Fibroblast of mammary gland (primary cell): ENCODE measurements around the gene GALNS.

ENCODE experiments used
- DNase-seq: peaks from one replicate; pipeline ENCODE4 v3.0.0-alpha.2; 2010; ENCODE audit warnings: low read depth
- H3K4me3 ChIP-seq: 2 replicates; pipeline ENCODE4 v1.5.1; 2011; ENCODE audit warnings: low read depth, mild to moderate bottlenecking, low read length, moderate library complexity; ENCODE audit not compliant: control insufficient read depth
- CTCF ChIP-seq: conservative IDR thresholded peaks from 2 replicates; pipeline ENCODE4 v1.5.1; 2011; ENCODE audit warnings: low read depth, low read length, inconsistent platforms; ENCODE audit not compliant: control insufficient read depth, insufficient read depth

Gene GALNS

GRCh38 chr16:88856828-88857727 is at the start of gene GALNS, which contains the start of gene TRAPPC2L:
TSS of gene GALNS (minus strand) at chr16:88856947. CDS start at chr16:88856877, 70 bp downstream.
TSS of gene TRAPPC2L (plus strand) at chr16:88857127. CDS start at chr16:88857151, 24 bp downstream.
- H3K4me3 ChIP-seq: peak within 1 kb of the TSS; percentile 97
- peak; percentile 91 for DNase-seq
- no peak for TF ChIP-seq CTCF

GRCh38 chr16:88906020-88906419 is 49.3 kb upstream of the GALNS start:
- no peak for TF ChIP-seq CTCF
- no peak overlapping the region for H3K4me3 ChIP-seq
- no peak for DNase-seq

GRCh38 chr16:88905563-88905962 is 48.8 kb upstream of the GALNS start:
- no peak overlapping the region for H3K4me3 ChIP-seq
- TF ChIP-seq CTCF: no peak
- DNase-seq: no peak

- TF ChIP-seq CTCF: no peak
- H3K4me3 ChIP-seq: no peak overlapping the region
- no peak for DNase-seq
Observed at GRCh38 chr16:88904676-88905365, 48.1 kb upstream of the GALNS start.

GRCh38 chr16:88903267-88903666 is 46.5 kb upstream of the GALNS start:
- TF ChIP-seq CTCF: no peak

GRCh38 chr16:88902744-88903143 is 46.0 kb upstream of the GALNS start:
- no peak for TF ChIP-seq CTCF
- no peak overlapping the region for H3K4me3 ChIP-seq
- DNase-seq: no peak

More at GRCh38 chr16:88903267-88903666, 46.5 kb upstream of the GALNS start:
- H3K4me3 ChIP-seq: no peak overlapping the region
- DNase-seq: no peak
